GM23338 (cell line): ENCODE results near the gene CDK5RAP2. TPM values are rescaled to one million over a fixed set of nuclear protein-coding genes. Genes with fewer than 3 reads are reported as not detected.

Source experiments
- ATAC-seq: fragments of 200-7000 bp; cut with Tn5 transposase; 3 replicates; pipeline ENCODE4 v1.9.1; 2020
- DNase-seq: peaks from one replicate; pipeline ENCODE4 v3.0.0-alpha.2; 2015; ENCODE audit warnings: low spot score
- H2AFZ ChIP-seq: fragments of 200-600 bp; sonication (generic); 2 replicates; pipeline ENCODE4 v1.8.0; 2016; ENCODE audit warnings: antibody characterized with exemption, mild to moderate bottlenecking, moderate library complexity
- H3F3A ChIP-seq: fragments of 200-600 bp; sonication (generic); replicated peaks from 2 replicates; pipeline ENCODE4 v1.8.0; 2017; ENCODE audit warnings: antibody characterized with exemption, mixed run types, low read depth
- H3K27ac ChIP-seq: fragments of 200-600 bp; sonication (generic); 2 replicates; pipeline ENCODE4 v1.6.1; 2016; ENCODE audit warnings: low read depth
- H3K27me3 ChIP-seq: fragments of 200-600 bp; sonication (generic); 2 replicates; pipeline ENCODE4 v1.8.0; 2016; ENCODE audit warnings: mild to moderate bottlenecking, mixed run types, moderate library complexity; ENCODE audit not compliant: insufficient read depth
- H3K36me3 ChIP-seq: fragments of 200-600 bp; sonication (generic); 2 replicates; pipeline ENCODE4 v1.8.0; 2016; ENCODE audit warnings: mild to moderate bottlenecking; ENCODE audit not compliant: insufficient read depth
- H3K4me1 ChIP-seq: fragments of 200-600 bp; sonication (generic); 2 replicates; pipeline ENCODE4 v1.8.0; 2016; ENCODE audit warnings: mild to moderate bottlenecking, moderate library complexity; ENCODE audit not compliant: insufficient read depth
- H3K4me2 ChIP-seq: fragments of 200-600 bp; sonication (generic); 2 replicates; pipeline ENCODE4 v1.7.1; 2017; ENCODE audit warnings: mixed run types
- H3K4me3 ChIP-seq: fragments of 200-600 bp; sonication (generic); 2 replicates; pipeline ENCODE4 v1.6.1; 2016; ENCODE audit warnings: mixed run types
- H3K79me2 ChIP-seq: fragments of 200-600 bp; sonication (generic); replicated peaks from 2 replicates; pipeline ENCODE4 v1.8.0; 2017; ENCODE audit warnings: mild to moderate bottlenecking; ENCODE audit not compliant: insufficient read depth
- H3K9me2 ChIP-seq: fragments of 200-600 bp; sonication (generic); 2 replicates; pipeline ENCODE4 v1.8.0; 2017; ENCODE audit not compliant: insufficient read depth
- H4K20me1 ChIP-seq: fragments of 200-600 bp; sonication (generic); replicated peaks from 2 replicates; pipeline ENCODE4 v1.8.0; 2017; ENCODE audit warnings: mild to moderate bottlenecking; ENCODE audit not compliant: insufficient read depth
- H3K27ac Mint-ChIP-seq: 2 replicates; pipeline ENCODE4 v1.8.0; 2020; ENCODE audit warnings: inconsistent platforms, mild to moderate bottlenecking, moderate library complexity, mixed read lengths
- H3K27me3 Mint-ChIP-seq: 3 replicates; pipeline ENCODE4 v1.8.0; 2022; ENCODE audit warnings: low read depth, mild to moderate bottlenecking, moderate library complexity, mixed read lengths, inconsistent platforms; ENCODE audit not compliant: insufficient read depth, poor library complexity
- H3K36me3 Mint-ChIP-seq: 3 replicates; pipeline ENCODE4 v1.8.0; 2021; ENCODE audit warnings: low read depth, mild to moderate bottlenecking, inconsistent platforms, moderate library complexity, mixed read lengths
- H3K4me1 Mint-ChIP-seq: 3 replicates; pipeline ENCODE4 v1.8.0; 2020; ENCODE audit warnings: mild to moderate bottlenecking, inconsistent platforms, mixed read lengths
- H3K4me3 Mint-ChIP-seq: 3 replicates; pipeline ENCODE4 v1.8.0; 2021; ENCODE audit warnings: moderate library complexity, mild to moderate bottlenecking, inconsistent platforms, mixed read lengths
- H3K9me3 Mint-ChIP-seq: 3 replicates; pipeline ENCODE4 v1.8.0; 2020; ENCODE audit warnings: moderate library complexity, mild to moderate bottlenecking, inconsistent platforms, mixed read lengths
- CREB1 ChIP-seq: fragments of 250-450 bp; sonication (Bioruptor Pico); IDR thresholded peaks from 2 replicates; pipeline ENCODE4 v1.5.0; 2020; ENCODE audit warnings: low read depth, mild to moderate bottlenecking, moderate library complexity
- CTCF ChIP-seq, 2 experiments: fragments of 200-600 bp in 1 of 2; sonication (generic) in 1 of 2; conservative IDR thresholded peaks; 2 replicates each; pipeline versions ENCODE4 v1.5.1 to v1.6.1; 2016 to 2017; ENCODE audit warnings: antibody characterized with exemption in 2 of 2, low read depth in 2 of 2, mild to moderate bottlenecking in 2 of 2, moderate library complexity in 1 of 2
- ETS1 ChIP-seq: IDR thresholded peaks from 2 replicates; pipeline ENCODE4 v1.6.1; 2016; ENCODE audit warnings: antibody characterized with exemption
- EZH2 ChIP-seq: fragments of 200-600 bp; sonication (generic); IDR thresholded peaks from one replicate; pipeline ENCODE4 v1.8.0; 2017; ENCODE audit warnings: antibody characterized with exemption, mild to moderate bottlenecking, low read depth; ENCODE audit not compliant: unreplicated experiment
- EZH2phosphoT487 ChIP-seq: fragments of 200-600 bp; sonication (generic); IDR thresholded peaks from one replicate; pipeline ENCODE4 v1.8.1; 2018; ENCODE audit warnings: antibody characterized with exemption; ENCODE audit not compliant: unreplicated experiment
- JUNB ChIP-seq: IDR thresholded peaks from one replicate; pipeline ENCODE4 v1.6.1; 2016; ENCODE audit warnings: antibody characterized with exemption; ENCODE audit not compliant: unreplicated experiment
- NANOG ChIP-seq: IDR thresholded peaks from 2 replicates; pipeline ENCODE4 v1.6.1; 2016; ENCODE audit warnings: antibody characterized with exemption, borderline replicate concordance
- POLR2AphosphoS5 ChIP-seq: IDR thresholded peaks from 2 replicates; pipeline ENCODE4 v1.6.1; 2016; ENCODE audit warnings: antibody characterized with exemption, low read depth
- REST ChIP-seq: IDR thresholded peaks from one replicate; pipeline ENCODE4 v1.6.1; 2018; ENCODE audit warnings: antibody characterized with exemption; ENCODE audit not compliant: unreplicated experiment
- STAT1 ChIP-seq: IDR thresholded peaks from one replicate; pipeline ENCODE4 v1.6.1; 2016; ENCODE audit warnings: antibody characterized with exemption; ENCODE audit not compliant: unreplicated experiment
- ZNF114 ChIP-seq: fragments of 250-450 bp; sonication (Bioruptor Pico); IDR thresholded peaks from 2 replicates; pipeline ENCODE4 v1.5.0; 2020; ENCODE audit warnings: mild to moderate bottlenecking, moderate library complexity
- ZNF331 ChIP-seq: fragments of 250-450 bp; sonication (Bioruptor Pico); IDR thresholded peaks from 2 replicates; pipeline ENCODE4 v1.5.0; 2020; ENCODE audit warnings: low read depth, mild to moderate bottlenecking, moderate library complexity
- ZNF462 ChIP-seq: fragments of 250-450 bp; sonication (Bioruptor Pico); IDR thresholded peaks from 2 replicates; pipeline ENCODE4 v1.5.0; 2020; ENCODE audit warnings: mild to moderate bottlenecking, moderate library complexity
- polyA plus RNA-seq: library from polyadenylated mRNA; unstranded; fragments of >200 nt; fragmentation: Nextera tagmentation; extraction: Ambion mirVana; gene quantifications from 2 replicates; pipeline ENCODE4 v1.2.1, GENCODE V29; 2016
- total RNA-seq: library from RNA; depleted of rRNA; stranded (reverse); fragments of >200 nt; shearing (Covaris generic); gene quantifications from 2 replicates; pipeline ENCODE4 v1.2.3, GENCODE V29; 2014

CDK5RAP2 gene
- total and polyA plus RNA-seq, 2 experiments from 2014 or later, result 50.7 to 65.7 TPM

- H3K27ac Mint-ChIP-seq, result no peak overlapping the region
- H3K4me1 Mint-ChIP-seq, result no peaks in the 10 kb centered on the region
- DNase-seq, result no peak
- Histone ChIP-seq H3K4me1 (no peaks in the 10 kb centered on the region), H3K27ac (no peak overlapping the region), H3K27me3 (no peaks in the 10 kb centered on the region), H3K9me2 (no peaks in the 10 kb centered on the region), H3K36me3 (peaks cover 2% of the 10 kb centered on the region; the same call in 1 of the 2 replicates), H3F3A (no peaks in the 10 kb centered on the region), H3K79me2 (no peaks in the 10 kb centered on the region), H4K20me1 (peaks cover 7% of the 10 kb centered on the region; the same call in 1 of the 2 replicates), H3K4me3 (no peak overlapping the region), H2AFZ (no peak overlapping the region), H3K4me2 (no peak overlapping the region)
- H3K9me3 Mint-ChIP-seq, result no peaks in the 10 kb centered on the region
- TF ChIP-seq CTCF (conservative IDR thresholded peaks at IDR 0.05; ENCODE audit: low read depth in 2 of 2), result no peak
- no peak for TF ChIP-seq ZNF114 (CRISPR knock-in tag)
- TF ChIP-seq ZNF462 (CRISPR knock-in tag), result no peak
- TF ChIP-seq CREB1 (CRISPR knock-in tag), result no peak
- no peak for TF ChIP-seq NANOG
- TF ChIP-seq EZH2, result no peak
- TF ChIP-seq POLR2AphosphoS5, result no peak
- TF ChIP-seq STAT1, result no peak
- TF ChIP-seq REST, result no peak
- TF ChIP-seq ZNF331 (CRISPR knock-in tag), result no peak
- TF ChIP-seq ETS1, result no peak
- TF ChIP-seq JUNB, result no peak
- no peak for TF ChIP-seq EZH2phosphoT487
- H3K27me3 Mint-ChIP-seq, result no peaks in the 10 kb centered on the region
- ATAC-seq, result no peak
- peaks cover 23% of the 10 kb centered on the region for H3K36me3 Mint-ChIP-seq
- H3K4me3 Mint-ChIP-seq, result no peak overlapping the region
These were observed 136.0 kb downstream of the CDK5RAP2 start for GRCh38 chr9:120443976-120444375.
